GM21723 (cell line): ENCODE results near the gene STIMATE.

Source experiments
- ATAC-seq: cut with Tn5 transposase; IDR thresholded peaks from one replicate; pipeline ENCODE4 v1.9.1; 2021; ENCODE audit warnings: mild to moderate bottlenecking, moderate library complexity; ENCODE audit not compliant: unreplicated experiment

Gene STIMATE

GRCh38 chr3:52894756-52895155 lies 2.6 kb downstream of the STIMATE start:
- no peak for ATAC-seq

- no peak for ATAC-seq
Observed at GRCh38 chr3:52893723-52894122, 3.6 kb downstream of the STIMATE start.

GRCh38 chr3:52892625-52893311 lies 4.6 kb downstream of the STIMATE start:
- ATAC-seq, result no peak

GRCh38 chr3:52892290-52892624 lies 5.1 kb downstream of the STIMATE start:
- no peak for ATAC-seq

GRCh38 chr3:52891615-52892081 lies 5.7 kb downstream of the STIMATE start:
- no peak for ATAC-seq

- no peak for ATAC-seq
Observed at GRCh38 chr3:52891164-52891563, 6.2 kb downstream of the STIMATE start.

GRCh38 chr3:52890735-52891134 lies 6.6 kb downstream of the STIMATE start:
- ATAC-seq, result no peak

- no peak for ATAC-seq
Observed at GRCh38 chr3:52889901-52890300, 7.4 kb downstream of the STIMATE start.

GRCh38 chr3:52887166-52887565 lies 10.2 kb downstream of the STIMATE start:
- no peak for ATAC-seq

GRCh38 chr3:52886049-52886730 lies 11.2 kb downstream of the STIMATE start:
- no peak for ATAC-seq

- no peak for ATAC-seq
Observed at GRCh38 chr3:52882377-52882776, 15.0 kb downstream of the STIMATE start.

GRCh38 chr3:52881871-52882270 lies 15.5 kb downstream of the STIMATE start:
- no peak for ATAC-seq

- ATAC-seq, result peak; percentile 73
Observed at GRCh38 chr3:52880474-52880873, 16.9 kb downstream of the STIMATE start.

- ATAC-seq, result peak; percentile 14
Observed at GRCh38 chr3:52880047-52880446, 17.3 kb downstream of the STIMATE start.

GRCh38 chr3:52879581-52879980 lies 17.8 kb downstream of the STIMATE start:
- no peak for ATAC-seq

- ATAC-seq, result no peak
Observed at GRCh38 chr3:52879090-52879489, 18.3 kb downstream of the STIMATE start.

GRCh38 chr3:52877085-52877484 lies 20.3 kb downstream of the STIMATE start:
- no peak for ATAC-seq

- no peak for ATAC-seq
Observed at GRCh38 chr3:52874864-52875587, 22.3 kb downstream of the STIMATE start.

GRCh38 chr3:52874160-52874701 lies 23.1 kb downstream of the STIMATE start:
- no peak for ATAC-seq

GRCh38 chr3:52873433-52874159 lies 23.8 kb downstream of the STIMATE start:
- ATAC-seq, result no peak

- ATAC-seq, result no peak
Observed at GRCh38 chr3:52872245-52872644, 25.1 kb downstream of the STIMATE start.
